Kidney glomerular epithelial cell (primary cell): ENCODE data around the gene RYR3.
A peak's percentile ranks its signal among the peaks of the same experiment; 100 is the strongest.

Source experiments
- DNase-seq: peaks from one replicate; lab custom pipeline; 2025; lab: John Stamatoyannopoulos, UW

RYR3 gene

GRCh38 chr15:33382491-33382890 is 71.7 kb downstream of the RYR3 start:
- DNase-seq = no peak

GRCh38 chr15:33384307-33384706 is 73.5 kb downstream of the RYR3 start:
- DNase-seq = no peak

GRCh38 chr15:33392453-33392852 is 81.7 kb downstream of the RYR3 start:
- no peak for DNase-seq

GRCh38 chr15:33393546-33393945 is 82.8 kb downstream of the RYR3 start:
- DNase-seq = no peak

GRCh38 chr15:33395321-33395720 is 84.6 kb downstream of the RYR3 start:
- no peak for DNase-seq

- DNase-seq = no peak
Measured at GRCh38 chr15:33395846-33396245, 85.1 kb downstream of the RYR3 start.

- no peak for DNase-seq
Measured at GRCh38 chr15:33396475-33396874, 85.7 kb downstream of the RYR3 start.

- no peak for DNase-seq
Measured at GRCh38 chr15:33398555-33398954, 87.8 kb downstream of the RYR3 start.

- DNase-seq = no peak
Measured at GRCh38 chr15:33400941-33401340, 90.2 kb downstream of the RYR3 start.

- no peak for DNase-seq
Measured at GRCh38 chr15:33402600-33402999, 91.8 kb downstream of the RYR3 start.

GRCh38 chr15:33405096-33405495 is 94.3 kb downstream of the RYR3 start:
- no peak for DNase-seq

- no peak for DNase-seq
Measured at GRCh38 chr15:33411596-33412540, 101.1 kb downstream of the RYR3 start.

GRCh38 chr15:33419701-33420100 is 108.9 kb downstream of the RYR3 start:
- no peak for DNase-seq

GRCh38 chr15:33424025-33424424 is 113.3 kb downstream of the RYR3 start:
- no peak for DNase-seq

GRCh38 chr15:33425142-33425541 is 114.4 kb downstream of the RYR3 start:
- DNase-seq = peak; percentile 52

GRCh38 chr15:33430577-33430976 is 119.8 kb downstream of the RYR3 start:
- no peak for DNase-seq

GRCh38 chr15:33433821-33434220 is 123.1 kb downstream of the RYR3 start:
- no peak for DNase-seq

- DNase-seq = no peak
Measured at GRCh38 chr15:33438396-33438795, 127.6 kb downstream of the RYR3 start.

- no peak for DNase-seq
Measured at GRCh38 chr15:33440900-33441299, 130.1 kb downstream of the RYR3 start.

GRCh38 chr15:33442449-33442848 is 131.7 kb downstream of the RYR3 start:
- no peak for DNase-seq

GRCh38 chr15:33443708-33444107 is 132.9 kb downstream of the RYR3 start:
- DNase-seq = no peak

- DNase-seq = no peak
Measured at GRCh38 chr15:33445984-33446383, 135.2 kb downstream of the RYR3 start.

- no peak for DNase-seq
Measured at GRCh38 chr15:33448151-33448550, 137.4 kb downstream of the RYR3 start.
